ENCODE measurements around the gene GBE1. TPM values are rescaled to one million over a fixed set of nuclear protein-coding genes. Genes with fewer than 3 reads are reported as not detected.

The GBE1 gene
- total RNA-seq, 1 donor, result 184 TPM

GRCh38 chr3:81568378-81568777, 193.1 kb downstream of the GBE1 start:
- Histone ChIP-seq H3K4me3 (ENCODE audit: insufficient read depth, low read length) (no peak overlapping the region), H4K20me1 (ENCODE audit: insufficient read depth, low read length) (no peaks in the 10 kb centered on the region), H3K4me1 (ENCODE audit: insufficient read depth, low read length) (no peaks in the 10 kb centered on the region), H3K27ac (ENCODE audit: low read depth, low read length) (no peak overlapping the region), H3K9me3 (ENCODE audit: low read depth, low read length) (no peaks in the 10 kb centered on the region), H2AFZ (ENCODE audit: low read length) (no peak overlapping the region), H3K4me2 (ENCODE audit: insufficient read depth, low read length) (no peak overlapping the region), H3K36me3 (ENCODE audit: insufficient read depth, low read length) (peaks cover 8% of the 10 kb centered on the region), H3K79me2 (ENCODE audit: insufficient read depth, low read length) (no peaks in the 10 kb centered on the region), H3K27me3 (ENCODE audit: insufficient read depth, low read length) (no peaks in the 10 kb centered on the region)
- TF ChIP-seq CTCF (IDR thresholded peaks at IDR 0.05; ENCODE audit: extremely low read depth, low read depth, low read length), result no peak
- DNase-seq (ENCODE audit: insufficient read length, low spot score, missing footprints), result no peak

GRCh38 chr3:81565041-81565440, 196.4 kb downstream of the GBE1 start:
- H3K4me2 ChIP-seq (ENCODE audit: insufficient read depth, low read length), result no peak overlapping the region
- no peak for DNase-seq (ENCODE audit: insufficient read length, low spot score, missing footprints)
- no peak overlapping the region for H3K4me3 ChIP-seq (ENCODE audit: insufficient read depth, low read length)
- H3K9me3 ChIP-seq (ENCODE audit: low read depth, low read length), result no peaks in the 10 kb centered on the region
- H3K27ac ChIP-seq (ENCODE audit: low read depth, low read length), result no peak overlapping the region
- no peak for TF ChIP-seq CTCF (IDR thresholded peaks at IDR 0.05; ENCODE audit: extremely low read depth, low read depth, low read length)
- H2AFZ ChIP-seq (ENCODE audit: low read length), result no peak overlapping the region
- no peaks in the 10 kb centered on the region for H4K20me1 ChIP-seq (ENCODE audit: insufficient read depth, low read length)
- H3K27me3 ChIP-seq (ENCODE audit: insufficient read depth, low read length), result no peaks in the 10 kb centered on the region
- peaks cover 10% of the 10 kb centered on the region for H3K36me3 ChIP-seq (ENCODE audit: insufficient read depth, low read length)
- no peaks in the 10 kb centered on the region for H3K79me2 ChIP-seq (ENCODE audit: insufficient read depth, low read length)
- H3K4me1 ChIP-seq (ENCODE audit: insufficient read depth, low read length), result no peaks in the 10 kb centered on the region

GRCh38 chr3:81558106-81558505, 203.3 kb downstream of the GBE1 start:
- no peaks in the 10 kb centered on the region for H4K20me1 ChIP-seq (ENCODE audit: insufficient read depth, low read length)
- no peak overlapping the region for H2AFZ ChIP-seq (ENCODE audit: low read length)
- H3K4me1 ChIP-seq (ENCODE audit: insufficient read depth, low read length), result peaks cover 9% of the 10 kb centered on the region
- no peak for DNase-seq (ENCODE audit: insufficient read length, low spot score, missing footprints)
- no peaks in the 10 kb centered on the region for H3K36me3 ChIP-seq (ENCODE audit: insufficient read depth, low read length)
- no peak overlapping the region for H3K4me3 ChIP-seq (ENCODE audit: insufficient read depth, low read length)
- H3K4me2 ChIP-seq (ENCODE audit: insufficient read depth, low read length), result no peak overlapping the region
- no peaks in the 10 kb centered on the region for H3K9me3 ChIP-seq (ENCODE audit: low read depth, low read length)
- no peaks in the 10 kb centered on the region for H3K79me2 ChIP-seq (ENCODE audit: insufficient read depth, low read length)
- H3K27me3 ChIP-seq (ENCODE audit: insufficient read depth, low read length), result no peaks in the 10 kb centered on the region
- TF ChIP-seq CTCF (IDR thresholded peaks at IDR 0.05; ENCODE audit: extremely low read depth, low read depth, low read length), result no peak
- no peak overlapping the region for H3K27ac ChIP-seq (ENCODE audit: low read depth, low read length)

- H3K27me3 ChIP-seq (ENCODE audit: insufficient read depth, low read length), result no peaks in the 10 kb centered on the region
- no peaks in the 10 kb centered on the region for H3K36me3 ChIP-seq (ENCODE audit: insufficient read depth, low read length)
- no peak overlapping the region for H3K4me2 ChIP-seq (ENCODE audit: insufficient read depth, low read length)
- no peak overlapping the region for H3K4me3 ChIP-seq (ENCODE audit: insufficient read depth, low read length)
- H2AFZ ChIP-seq (ENCODE audit: low read length), result no peak overlapping the region
- H3K9me3 ChIP-seq (ENCODE audit: low read depth, low read length), result no peaks in the 10 kb centered on the region
- H3K27ac ChIP-seq (ENCODE audit: low read depth, low read length), result no peak overlapping the region
- no peaks in the 10 kb centered on the region for H3K79me2 ChIP-seq (ENCODE audit: insufficient read depth, low read length)
- no peaks in the 10 kb centered on the region for H4K20me1 ChIP-seq (ENCODE audit: insufficient read depth, low read length)
- peaks cover 24% of the 10 kb centered on the region for H3K4me1 ChIP-seq (ENCODE audit: insufficient read depth, low read length)
- DNase-seq (ENCODE audit: insufficient read length, low spot score, missing footprints), result no peak
- no peak for TF ChIP-seq CTCF (IDR thresholded peaks at IDR 0.05; ENCODE audit: extremely low read depth, low read depth, low read length)
Observed at GRCh38 chr3:81554801-81555200, 206.6 kb downstream of the GBE1 start.
